Stimulated activated CD8-positive, alpha-beta memory T cell treated with anti-CD3 and anti-CD28 coated beads, Interleukin-7, amount 100 ng/mL, for 24 hours (primary cell): ENCODE data around the gene C19orf73.
A peak's percentile ranks its signal among the peaks of the same experiment; 100 is the strongest.
"Not testable (repeated sequence)": the region's sequence is repeated elsewhere in the genome, so short reads cannot be mapped to it uniquely, and the experiment has no call there.

Source experiments
- DNase-seq: peaks from one replicate; pipeline ENCODE4 v3.0.0-alpha.2; 2020; ENCODE audit warnings: low read depth

The C19orf73 gene

GRCh38 chr19:49101160-49101559 is 17.8 kb downstream of the C19orf73 start:
- no peak for DNase-seq

- DNase-seq: no peak
Observed at GRCh38 chr19:49098795-49099194, 20.1 kb downstream of the C19orf73 start.

GRCh38 chr19:49097453-49098288 is 21.3 kb downstream of the C19orf73 start:
- DNase-seq: peak; percentile 40

GRCh38 chr19:49094505-49095482 is 24.1 kb downstream of the C19orf73 start:
- no peak for DNase-seq

GRCh38 chr19:49092686-49093085 is 26.3 kb downstream of the C19orf73 start:
- DNase-seq: no peak

- DNase-seq: no peak
Observed at GRCh38 chr19:49091391-49092038, 27.4 kb downstream of the C19orf73 start.

GRCh38 chr19:49086296-49086695 is 32.6 kb downstream of the C19orf73 start:
- no peak for DNase-seq

- DNase-seq: no peak
Observed at GRCh38 chr19:49085868-49086232, 33.1 kb downstream of the C19orf73 start.

GRCh38 chr19:49085020-49085867 is 33.7 kb downstream of the C19orf73 start, which contains the start of gene SNRNP70:
Gene SNRNP70 (plus strand): TSS chr19:49085451. CDS start chr19:49086415, 964 bp downstream.
- peak; percentile 95 for DNase-seq

GRCh38 chr19:49084206-49085019 is 34.5 kb downstream of the C19orf73 start:
- DNase-seq: no peak

GRCh38 chr19:49081273-49081672 is 37.7 kb downstream of the C19orf73 start:
- DNase-seq: no peak

- no peak for DNase-seq
Observed at GRCh38 chr19:49080392-49080791, 38.6 kb downstream of the C19orf73 start.

- DNase-seq: not testable (repeated sequence)
Observed at GRCh38 chr19:49074869-49075268, 44.1 kb downstream of the C19orf73 start.

GRCh38 chr19:49073514-49074378 is 45.2 kb downstream of the C19orf73 start:
- DNase-seq: no peak

- no peak for DNase-seq
Observed at GRCh38 chr19:49071860-49072547, 46.9 kb downstream of the C19orf73 start.

GRCh38 chr19:49070416-49070815 is 48.5 kb downstream of the C19orf73 start:
- DNase-seq: no peak

GRCh38 chr19:49069026-49069425 is 49.9 kb downstream of the C19orf73 start:
- no peak for DNase-seq
